Tibial nerve (tissue), 4 donors: Measurements from ENCODE around the gene SPSB4. TPM values are rescaled to one million over a fixed set of nuclear protein-coding genes. Genes with fewer than 3 reads are reported as not detected.

Experiments used
- DNase-seq, 2 donors: peaks; one replicate each; pipeline ENCODE4 v3.0.0-alpha.2; 2019; ENCODE audit warnings: low spot score in 2 of 2
- H3K27ac ChIP-seq, 4 donors: fragments of 200-600 bp; sonication (generic) in 3 of 4; one replicate each; pipeline ENCODE4 v1.5.1; 2017 to 2019; ENCODE audit warnings: mild to moderate bottlenecking in 1 of 4
- H3K27me3 ChIP-seq, 2 donors: fragments of 200-600 bp; sonication (generic) in 1 of 2; one replicate each; pipeline versions ENCODE4 v1.5.1 to v1.6.0; 2017 to 2019
- H3K36me3 ChIP-seq, 3 donors: fragments of 200-600 bp; sonication (generic); one replicate each; pipeline ENCODE4 v1.5.1; 2018 to 2019
- H3K4me1 ChIP-seq, 4 donors: fragments of 200-600 bp; sonication (generic) in 3 of 4; one replicate each; pipeline ENCODE4 v1.5.1; 2017 to 2019
- H3K4me3 ChIP-seq, 4 donors: fragments of 200-600 bp; sonication (generic) in 3 of 4; one replicate each; pipeline ENCODE4 v1.5.1; 2017 to 2019; ENCODE audit warnings: mild to moderate bottlenecking in 1 of 4, moderate library complexity in 1 of 4
- H3K9me3 ChIP-seq, 4 donors: fragments of 200-600 bp; sonication (generic) in 3 of 4; one replicate each; pipeline ENCODE4 v1.5.1; 2017 to 2019
- EP300 ChIP-seq, 2 donors: sonication (generic); formaldehyde crosslinking; IDR thresholded peaks; one replicate each; pipeline ENCODE4 v1.6.1; 2017; ENCODE audit warnings: antibody characterized with exemption in 2 of 2, mild to moderate bottlenecking in 1 of 2
- POLR2A ChIP-seq, 2 donors: fragments of 450-650 bp; IDR thresholded peaks; one replicate each; pipeline ENCODE4 v1.6.1; 2017; ENCODE audit warnings: antibody characterized with exemption in 2 of 2, mild to moderate bottlenecking in 2 of 2, moderate library complexity in 2 of 2
- WGBS, 2 donors: methylation state at CpG; one replicate each; pipeline ENCODE4 v1.1.5; 2018; 5-methylcytosine and 5-hydroxymethylcytosine counted together
- total RNA-seq, 4 donors: library from RNA; depleted of rRNA; stranded (reverse); fragments of >200 nt; gene quantifications; one replicate each; pipeline ENCODE4 v1.1.0, GENCODE V29; 2016
- TF ChIP-seq, protein P1 (sequence below), 5 experiments: fragments of 200-600 bp in 3 of 5; fragments of 450-650 bp in 2 of 5; sonication (generic) in 3 of 5; IDR thresholded peaks; one replicate each; pipeline ENCODE4 v1.5.1; 2016 to 2019; ENCODE audit warnings: antibody characterized with exemption in 5 of 5, mild to moderate bottlenecking in 3 of 5, moderate library complexity in 2 of 5

The SPSB4 gene
- total RNA-seq, 4 donors from 2014 or later, result 0.63 to 2.0 TPM; not detected in 2

DNA sequence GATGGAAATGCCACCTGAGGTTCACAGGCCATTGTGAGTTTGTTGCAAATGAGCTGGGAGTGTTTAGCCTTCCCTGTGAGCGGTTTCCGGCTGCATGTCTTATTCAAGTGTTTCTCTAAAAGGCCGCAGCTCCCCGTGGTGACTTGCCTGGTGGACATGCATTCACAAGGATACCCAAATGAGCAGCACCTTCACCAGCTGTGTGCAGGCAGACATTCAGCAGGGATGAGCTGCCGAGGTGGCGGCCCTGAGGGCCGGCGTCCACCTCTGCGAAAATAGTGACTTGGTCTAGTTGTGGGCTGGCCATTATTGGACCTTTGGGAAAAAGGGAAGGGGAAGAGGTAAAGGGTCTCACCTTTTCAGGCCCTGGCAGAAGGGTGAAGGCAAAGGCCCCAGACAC lies 23.4 kb downstream of the SPSB4 start:
- H3K27me3 ChIP-seq, result no peaks in the 10 kb centered on the region
- no peak for TF ChIP-seq POLR2A (IDR thresholded peaks at IDR 0.05)
- 86% methylated on average over 9 of the region's 9 CpGs for WGBS, 2 donors
- no peaks in the 10 kb centered on the region for H3K9me3 ChIP-seq
- no peaks in the 10 kb centered on the region for H3K36me3 ChIP-seq
- H3K4me3 ChIP-seq, result no peak overlapping the region
- no peak overlapping the region for H3K27ac ChIP-seq
- no peak for DNase-seq
- H3K4me1 ChIP-seq, result peaks cover 0 to 20% (median 8%) of the 10 kb centered on the region in 4 donors

GRCh38 chr3:141076036-141076773 lies 25.1 kb downstream of the SPSB4 start:
- WGBS, 2 donors, result 54 to 61% methylated on average over 12 of the region's 12 CpGs
- DNase-seq, result no peak

DNA sequence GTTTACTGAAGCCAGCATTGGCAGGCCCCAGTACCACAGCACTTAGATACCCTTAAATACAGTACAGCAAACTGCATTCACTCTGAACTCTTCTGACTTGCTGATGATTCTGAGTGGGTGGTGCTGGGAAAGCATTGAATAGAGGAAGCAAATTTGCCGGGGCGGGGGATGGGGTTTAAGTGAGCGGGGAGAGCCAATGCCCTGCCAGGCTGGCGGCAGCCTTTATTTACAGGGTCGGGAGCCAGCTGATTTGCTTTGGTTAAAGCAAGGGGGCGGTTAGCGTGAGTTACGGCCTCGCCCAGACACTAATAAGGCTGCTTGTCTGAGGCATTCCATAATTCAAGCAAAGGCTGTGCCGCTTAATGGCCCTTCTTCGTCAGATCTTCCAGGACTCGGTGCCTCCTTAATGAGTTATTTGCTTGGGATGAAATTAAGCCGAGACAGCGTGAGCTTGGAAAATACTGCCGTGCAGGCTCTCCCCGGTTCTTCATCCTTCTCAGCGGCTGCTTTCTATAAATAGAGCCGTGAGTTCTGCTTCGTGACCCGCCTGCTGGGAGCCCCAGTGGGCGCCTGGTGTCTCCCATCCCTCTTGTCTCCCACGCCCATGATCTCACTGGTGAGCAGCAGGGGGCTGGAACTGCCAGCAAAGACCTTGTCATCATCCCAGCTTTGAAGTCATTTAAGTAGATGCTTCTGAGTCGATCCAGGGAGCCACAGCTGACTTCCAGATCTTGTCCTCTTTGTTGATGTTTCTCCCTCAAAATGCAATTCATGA lies 25.8 kb downstream of the SPSB4 start:
- H3K36me3 ChIP-seq, result no peaks in the 10 kb centered on the region
- TF ChIP-seq EP300 (IDR thresholded peaks at IDR 0.05) (no peak), POLR2A (IDR thresholded peaks at IDR 0.05) (no peak)
- TF ChIP-seq, protein P1, sequence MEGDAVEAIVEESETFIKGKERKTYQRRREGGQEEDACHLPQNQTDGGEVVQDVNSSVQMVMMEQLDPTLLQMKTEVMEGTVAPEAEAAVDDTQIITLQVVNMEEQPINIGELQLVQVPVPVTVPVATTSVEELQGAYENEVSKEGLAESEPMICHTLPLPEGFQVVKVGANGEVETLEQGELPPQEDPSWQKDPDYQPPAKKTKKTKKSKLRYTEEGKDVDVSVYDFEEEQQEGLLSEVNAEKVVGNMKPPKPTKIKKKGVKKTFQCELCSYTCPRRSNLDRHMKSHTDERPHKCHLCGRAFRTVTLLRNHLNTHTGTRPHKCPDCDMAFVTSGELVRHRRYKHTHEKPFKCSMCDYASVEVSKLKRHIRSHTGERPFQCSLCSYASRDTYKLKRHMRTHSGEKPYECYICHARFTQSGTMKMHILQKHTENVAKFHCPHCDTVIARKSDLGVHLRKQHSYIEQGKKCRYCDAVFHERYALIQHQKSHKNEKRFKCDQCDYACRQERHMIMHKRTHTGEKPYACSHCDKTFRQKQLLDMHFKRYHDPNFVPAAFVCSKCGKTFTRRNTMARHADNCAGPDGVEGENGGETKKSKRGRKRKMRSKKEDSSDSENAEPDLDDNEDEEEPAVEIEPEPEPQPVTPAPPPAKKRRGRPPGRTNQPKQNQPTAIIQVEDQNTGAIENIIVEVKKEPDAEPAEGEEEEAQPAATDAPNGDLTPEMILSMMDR (IDR thresholded peaks at IDR 0.05), result no peak
- peak overlapping the region in 3 of 4 donors; percentile 7 to 68 (median 60) for H3K27ac ChIP-seq
- peaks cover 0 to 20% (median 8%) of the 10 kb centered on the region in 4 donors for H3K4me1 ChIP-seq
- peak overlapping the region in 3 of 4 donors; percentile 24 to 44 (median 26) for H3K4me3 ChIP-seq
- DNase-seq, result peak in 1 of 2 donors; percentile 57
- H3K9me3 ChIP-seq, result no peaks in the 10 kb centered on the region
- no peaks in the 10 kb centered on the region for H3K27me3 ChIP-seq
- WGBS, 2 donors, result 7 to 14% methylated on average over 23 of the region's 23 CpGs

More at GRCh38 chr3:141076036-141076773, 25.1 kb downstream of the SPSB4 start:
- H3K27ac ChIP-seq, result peak overlapping the region in 2 of 4 donors; percentile 7 to 68
- no peaks in the 10 kb centered on the region for H3K27me3 ChIP-seq
- TF ChIP-seq, protein P1 (IDR thresholded peaks at IDR 0.05), result no peak
- TF ChIP-seq POLR2A (IDR thresholded peaks at IDR 0.05) (no peak), EP300 (IDR thresholded peaks at IDR 0.05) (no peak)
- no peaks in the 10 kb centered on the region for H3K36me3 ChIP-seq
- no peak overlapping the region for H3K4me3 ChIP-seq
- H3K4me1 ChIP-seq, result peaks cover 0 to 20% (median 8%) of the 10 kb centered on the region in 4 donors
- H3K9me3 ChIP-seq, result no peaks in the 10 kb centered on the region

DNA sequence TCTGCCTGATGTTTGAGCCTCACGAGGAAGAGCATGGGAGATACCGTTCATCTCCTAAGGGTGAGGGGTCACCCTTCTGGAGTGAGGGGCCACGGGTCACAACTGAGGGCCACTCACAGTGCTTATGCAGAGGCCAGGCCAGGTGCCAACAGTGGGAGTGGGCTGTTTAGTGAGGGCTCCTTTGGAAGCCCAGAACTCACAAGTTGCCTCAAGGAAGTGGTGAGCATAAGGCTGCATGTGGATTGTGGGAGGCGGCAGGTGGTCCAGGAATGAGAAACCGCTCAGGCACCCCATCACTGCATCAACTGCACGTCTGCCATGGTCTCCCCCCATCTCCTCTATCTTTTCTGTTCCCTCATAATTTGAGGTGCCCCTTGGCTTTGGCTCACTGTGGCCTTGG lies 26.5 kb downstream of the SPSB4 start:
- Histone ChIP-seq H3K4me1 (peaks cover 0 to 20% (median 8%) of the 10 kb centered on the region in 4 donors), H3K36me3 (no peaks in the 10 kb centered on the region), H3K27ac (peak overlapping the region in 1 of 4 donors; percentile 60), H3K27me3 (no peaks in the 10 kb centered on the region), H3K4me3 (no peak overlapping the region), H3K9me3 (no peaks in the 10 kb centered on the region)
- TF ChIP-seq POLR2A (IDR thresholded peaks at IDR 0.05), result no peak
- TF ChIP-seq, protein P1 (IDR thresholded peaks at IDR 0.05), result no peak
- TF ChIP-seq EP300 (IDR thresholded peaks at IDR 0.05), result no peak
- no peak for DNase-seq
- WGBS, 2 donors, result 72 to 75% methylated on average over 6 of the region's 6 CpGs

DNA sequence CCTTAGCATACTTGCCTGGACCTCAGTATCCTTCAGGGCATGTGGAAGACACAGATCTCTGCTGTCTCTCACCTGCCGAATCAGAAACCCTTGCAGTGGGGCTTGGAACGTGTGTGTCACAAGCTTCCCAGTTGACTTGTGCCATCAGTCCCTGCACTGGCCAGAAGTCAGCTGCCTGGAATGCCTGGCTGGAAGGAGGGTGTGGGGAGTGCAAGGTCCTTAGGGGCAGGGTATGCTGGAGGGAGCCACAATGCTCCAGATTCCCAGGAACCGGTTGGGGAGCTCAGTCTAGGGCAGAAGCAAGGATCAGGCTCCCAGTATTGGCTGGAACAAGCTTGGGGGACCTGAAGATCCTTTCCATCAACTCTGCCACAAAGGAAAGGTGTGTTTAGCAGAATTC lies 27.1 kb downstream of the SPSB4 start:
- H3K36me3 ChIP-seq, result no peaks in the 10 kb centered on the region
- TF ChIP-seq, protein P1 (IDR thresholded peaks at IDR 0.05), result no peak
- TF ChIP-seq POLR2A (IDR thresholded peaks at IDR 0.05) (no peak), EP300 (IDR thresholded peaks at IDR 0.05) (no peak)
- no peak for DNase-seq
- WGBS, 2 donors, result 83 to 89% methylated on average over 3 of the region's 3 CpGs
- H3K27ac ChIP-seq, result no peak overlapping the region
- no peaks in the 10 kb centered on the region for H3K9me3 ChIP-seq
- no peaks in the 10 kb centered on the region for H3K27me3 ChIP-seq
- H3K4me1 ChIP-seq, result peaks cover 0 to 20% (median 8%) of the 10 kb centered on the region in 4 donors
- no peak overlapping the region for H3K4me3 ChIP-seq
